ENCODE results near the gene GFRAL. TPM values are rescaled to one million over a fixed set of nuclear protein-coding genes. Genes with fewer than 3 reads are reported as not detected.
A peak's percentile ranks its signal among the peaks of the same experiment; 100 is the strongest.

The GFRAL gene
- total RNA-seq, 1 experiment from 2014 or later: not detected

DNA sequence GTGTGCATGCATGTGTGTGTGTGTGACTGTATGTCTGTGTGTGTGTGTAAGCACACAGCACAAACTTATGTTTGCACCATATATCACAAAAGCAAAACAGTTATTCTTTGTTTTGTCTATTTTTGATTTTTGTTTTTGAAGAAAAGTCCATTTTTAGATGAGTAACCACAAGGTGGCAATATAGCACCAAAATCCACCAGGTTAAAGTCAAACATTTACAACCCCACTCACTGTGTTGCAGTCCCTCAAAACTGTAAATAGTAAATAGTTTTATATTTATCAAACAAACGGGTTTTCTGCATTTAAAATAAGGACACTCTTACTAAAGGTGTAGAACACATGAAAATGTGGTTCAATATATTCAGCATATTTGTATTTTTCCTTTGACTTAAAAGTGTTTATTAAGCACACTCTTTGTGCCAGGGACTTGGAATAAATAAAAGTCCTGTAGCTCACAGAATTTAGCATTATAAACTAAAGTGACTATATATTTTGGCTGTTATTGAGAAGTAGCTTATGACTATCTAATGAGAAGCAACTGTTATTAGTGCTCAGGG is 118.5 kb downstream of the GFRAL start:
- ChIA-PET POLR2A (no interaction called here), RAD21 (ENCODE audit: low non-redundant PET in 1 of 2, low total read pairs in 2 of 2, uncharacterized antibody in 2 of 2, unreplicated experiment in 2 of 2) (no interaction called here), CTCF (interaction anchor here (0.6 to 4.6 kb wide), 14 partner anchors 10 to 1459 kb away, joined by 3 to 33 read pairs (median 5); no protein-coding TSS in a partner anchor)
- H3K9me3 ChIP-seq (ENCODE audit: control insufficient read depth in 1 of 2, insufficient read depth in 1 of 2, low read depth in 1 of 2, low read length in 2 of 2): no peaks in the 10 kb centered on the region
- H3K79me2 ChIP-seq (ENCODE audit: insufficient read depth, low read length): no peaks in the 10 kb centered on the region
- no peaks in the 10 kb centered on the region for H4K20me1 ChIP-seq (ENCODE audit: insufficient read depth)
- no peaks in the 10 kb centered on the region for H3K36me3 ChIP-seq (ENCODE audit: control insufficient read depth in 1 of 2, insufficient read depth in 2 of 2, low read length in 2 of 2)
- no peak overlapping the region for H3K9ac ChIP-seq (ENCODE audit: low read length)
- peak; percentile 8 for DNase-seq (ENCODE audit: low read depth, low spot score)
- no peak overlapping the region for H2AFZ ChIP-seq (ENCODE audit: low read depth, low read length, poor library complexity, severe bottlenecking)
- BruUV-seq (replicated peaks): no TSS peak
- ATAC-seq: no peak; the same call in 1 of the 2 replicates
- intact Hi-C loops (cut with micrococcal nuclease): loop anchor here (1.0 to 10.0 kb wide), 3 partner anchors 508 to 847 kb away; no protein-coding TSS in a partner anchor
- H3K27me3 ChIP-seq (ENCODE audit: insufficient read depth, low read length): peaks cover 32% of the 10 kb centered on the region
- H3K9me2 ChIP-seq (ENCODE audit: insufficient read depth): no peaks in the 10 kb centered on the region
- H3K27ac ChIP-seq (ENCODE audit: low read depth, low read length): no peak overlapping the region
- H3K4me2 ChIP-seq (ENCODE audit: low read length): no peak overlapping the region
- no peaks in the 10 kb centered on the region for H3K4me1 ChIP-seq (ENCODE audit: control insufficient read depth in 1 of 2, insufficient read depth in 2 of 2, low read length in 2 of 2)
- TF ChIP-seq, protein P1, sequence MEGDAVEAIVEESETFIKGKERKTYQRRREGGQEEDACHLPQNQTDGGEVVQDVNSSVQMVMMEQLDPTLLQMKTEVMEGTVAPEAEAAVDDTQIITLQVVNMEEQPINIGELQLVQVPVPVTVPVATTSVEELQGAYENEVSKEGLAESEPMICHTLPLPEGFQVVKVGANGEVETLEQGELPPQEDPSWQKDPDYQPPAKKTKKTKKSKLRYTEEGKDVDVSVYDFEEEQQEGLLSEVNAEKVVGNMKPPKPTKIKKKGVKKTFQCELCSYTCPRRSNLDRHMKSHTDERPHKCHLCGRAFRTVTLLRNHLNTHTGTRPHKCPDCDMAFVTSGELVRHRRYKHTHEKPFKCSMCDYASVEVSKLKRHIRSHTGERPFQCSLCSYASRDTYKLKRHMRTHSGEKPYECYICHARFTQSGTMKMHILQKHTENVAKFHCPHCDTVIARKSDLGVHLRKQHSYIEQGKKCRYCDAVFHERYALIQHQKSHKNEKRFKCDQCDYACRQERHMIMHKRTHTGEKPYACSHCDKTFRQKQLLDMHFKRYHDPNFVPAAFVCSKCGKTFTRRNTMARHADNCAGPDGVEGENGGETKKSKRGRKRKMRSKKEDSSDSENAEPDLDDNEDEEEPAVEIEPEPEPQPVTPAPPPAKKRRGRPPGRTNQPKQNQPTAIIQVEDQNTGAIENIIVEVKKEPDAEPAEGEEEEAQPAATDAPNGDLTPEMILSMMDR (IDR thresholded peaks at IDR 0.05 in 2 of 3, conservative IDR thresholded peaks at IDR 0.05 in 1 of 3; ENCODE audit: borderline replicate concordance in 1 of 3, insufficient read depth in 1 of 3, low read depth in 2 of 3, low read length in 2 of 3): peak; percentile 35 to 68 (median 50); a peak in 4 of 6 replicates
- TF ChIP-seq EZH2 (IDR thresholded peaks at IDR 0.05) (no peak), JUND (IDR thresholded peaks at IDR 0.05) (no peak), ZNF274 (IDR thresholded peaks at IDR 0.05; ENCODE audit: low read depth, low read length) (no peak), POLR2AphosphoS5 (IDR thresholded peaks at IDR 0.05; ENCODE audit: low read depth, low read length) (no peak), ELF1 (IDR thresholded peaks at IDR 0.05; ENCODE audit: borderline replicate concordance, low read depth) (no peak), RAD21 (IDR thresholded peaks at IDR 0.05; ENCODE audit: low read depth) (peak; percentile 73)
- TF ChIP-seq, protein P2, sequence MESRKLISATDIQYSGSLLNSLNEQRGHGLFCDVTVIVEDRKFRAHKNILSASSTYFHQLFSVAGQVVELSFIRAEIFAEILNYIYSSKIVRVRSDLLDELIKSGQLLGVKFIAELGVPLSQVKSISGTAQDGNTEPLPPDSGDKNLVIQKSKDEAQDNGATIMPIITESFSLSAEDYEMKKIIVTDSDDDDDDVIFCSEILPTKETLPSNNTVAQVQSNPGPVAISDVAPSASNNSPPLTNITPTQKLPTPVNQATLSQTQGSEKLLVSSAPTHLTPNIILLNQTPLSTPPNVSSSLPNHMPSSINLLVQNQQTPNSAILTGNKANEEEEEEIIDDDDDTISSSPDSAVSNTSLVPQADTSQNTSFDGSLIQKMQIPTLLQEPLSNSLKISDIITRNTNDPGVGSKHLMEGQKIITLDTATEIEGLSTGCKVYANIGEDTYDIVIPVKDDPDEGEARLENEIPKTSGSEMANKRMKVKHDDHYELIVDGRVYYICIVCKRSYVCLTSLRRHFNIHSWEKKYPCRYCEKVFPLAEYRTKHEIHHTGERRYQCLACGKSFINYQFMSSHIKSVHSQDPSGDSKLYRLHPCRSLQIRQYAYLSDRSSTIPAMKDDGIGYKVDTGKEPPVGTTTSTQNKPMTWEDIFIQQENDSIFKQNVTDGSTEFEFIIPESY (IDR thresholded peaks at IDR 0.05; ENCODE audit: extremely low read depth, insufficient replicate concordance, low read length): no peak
- no peak overlapping the region for H3K4me3 ChIP-seq (replicated peaks in 1 of 2; ENCODE audit: low read depth in 1 of 2, low read length in 2 of 2)

Measured in HCT116 (cell line).